NCI-H146 (cell line): ENCODE measurements around the gene ATXN1.
"Not testable (repeated sequence)": the region's sequence is repeated elsewhere in the genome, so short reads cannot be mapped to it uniquely, and the experiment has no call there.

Experiments
- DNase-seq: peaks from one replicate; lab custom pipeline; 2025; lab: John Stamatoyannopoulos, UW

Gene ATXN1

DNA sequence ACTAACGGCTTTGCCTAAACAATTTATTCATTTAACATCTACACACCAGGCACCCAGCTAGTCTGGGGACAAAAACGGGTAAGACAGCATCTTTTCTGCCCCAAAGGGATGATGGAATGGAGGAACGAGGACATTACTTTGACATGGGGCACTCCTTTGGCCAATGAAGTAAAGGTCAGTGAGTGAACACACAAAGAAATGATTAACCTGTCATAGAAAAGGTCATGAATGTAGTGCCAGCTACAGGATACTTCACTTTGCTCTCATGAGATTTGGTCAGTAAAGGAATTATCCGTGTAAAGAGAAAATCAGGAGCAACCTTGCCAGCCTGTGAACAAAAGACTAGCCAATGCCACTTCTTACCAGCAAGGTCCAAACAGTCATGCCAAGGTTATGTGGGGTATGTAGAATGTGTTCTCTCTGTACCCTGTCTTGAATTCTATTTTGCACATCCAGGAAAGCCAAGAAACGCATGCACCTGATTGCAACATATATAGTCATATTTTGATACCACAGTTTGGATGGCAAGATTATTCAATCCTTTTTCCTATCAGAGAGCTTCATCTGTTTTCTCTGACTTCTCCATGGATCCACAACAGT, 377.6 kb downstream of the ATXN1 start:
- no peak for DNase-seq

DNA sequence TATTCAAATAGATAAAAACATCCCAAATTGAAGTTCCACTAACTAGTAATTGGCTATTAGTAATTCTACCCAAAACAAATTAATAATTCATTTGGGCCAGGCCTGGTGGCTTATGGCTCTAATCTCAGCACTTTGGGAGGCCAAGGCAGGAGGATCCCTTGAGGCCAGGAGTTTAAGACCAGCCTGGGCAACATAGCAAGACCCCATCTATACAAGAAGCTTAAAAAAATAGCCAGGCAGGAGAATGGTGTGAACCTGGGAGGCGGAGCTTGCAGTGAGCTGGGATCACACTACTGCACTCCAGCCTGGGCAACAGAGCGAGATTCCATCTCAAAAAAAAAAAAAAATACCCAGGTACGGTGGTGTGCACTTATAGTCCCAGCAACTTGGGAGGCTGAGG, 379.3 kb downstream of the ATXN1 start:
- not testable (repeated sequence) for DNase-seq

DNA sequence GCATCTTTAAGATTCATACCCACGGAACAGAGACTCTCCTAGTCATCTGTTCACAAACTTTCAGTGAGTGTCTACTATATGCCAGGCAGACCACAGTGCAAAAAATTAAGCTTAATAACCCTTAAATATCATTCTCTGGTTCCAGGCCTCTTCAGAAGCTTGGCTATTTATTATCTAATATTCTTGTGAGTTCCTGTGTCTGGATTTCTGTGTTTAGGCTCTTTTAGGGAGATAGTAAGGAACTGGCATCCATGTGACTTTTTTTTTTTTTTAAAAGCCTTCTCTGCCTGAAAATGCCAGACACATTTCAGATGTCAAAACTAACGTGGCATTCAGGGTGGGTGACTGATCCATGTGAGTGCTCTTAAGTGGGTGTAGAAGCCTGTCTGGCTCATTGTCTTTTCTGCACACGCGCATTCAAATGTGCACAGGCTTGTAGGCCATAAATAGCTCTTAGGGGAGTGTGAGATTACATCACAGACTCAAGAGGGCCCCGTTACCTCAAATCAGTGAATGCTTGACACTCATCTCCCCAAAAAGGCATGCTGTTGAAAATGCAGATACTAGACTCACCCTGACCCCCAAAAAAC, 380.9 kb downstream of the ATXN1 start:
- no peak for DNase-seq

DNA sequence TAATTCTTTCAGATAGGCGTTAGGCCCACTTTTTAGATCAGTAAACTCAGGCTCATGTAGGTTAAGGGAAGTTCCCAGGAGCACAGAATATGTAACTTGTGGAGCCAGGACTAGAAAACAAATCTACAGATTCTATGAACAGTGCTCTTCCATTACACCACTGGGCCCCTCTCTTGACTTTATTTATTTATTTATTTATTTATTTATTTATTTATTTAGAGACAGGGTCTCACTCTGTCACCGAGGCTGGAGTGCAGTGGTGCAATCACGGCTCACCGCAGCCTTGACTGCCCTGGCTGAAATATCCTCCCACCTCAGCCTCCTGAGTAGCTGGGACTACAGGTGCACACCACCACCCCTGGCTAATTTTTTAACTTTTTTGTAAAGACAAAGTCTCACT, 382.9 kb downstream of the ATXN1 start:
- DNase-seq, result not testable (repeated sequence)

DNA sequence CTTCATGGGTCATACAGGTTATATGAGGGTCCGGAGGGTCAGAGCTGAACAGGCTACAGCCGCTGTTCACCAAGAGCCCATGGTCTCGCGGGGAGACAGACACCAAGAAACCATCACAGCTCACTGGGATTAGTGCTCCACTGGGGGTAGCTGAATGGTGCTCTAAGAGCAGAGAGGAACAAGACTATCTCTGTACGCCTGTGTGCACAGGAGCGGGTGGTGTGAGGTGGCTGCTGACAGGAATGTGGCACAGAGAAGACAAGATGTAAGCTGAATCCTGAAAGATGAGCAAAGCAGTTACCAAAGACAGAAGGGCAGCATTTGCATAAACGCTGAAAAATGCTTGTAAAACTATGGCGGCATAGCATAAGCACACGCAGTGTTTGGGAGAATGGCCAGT, 383.8 kb downstream of the ATXN1 start:
- DNase-seq, result no peak

DNA sequence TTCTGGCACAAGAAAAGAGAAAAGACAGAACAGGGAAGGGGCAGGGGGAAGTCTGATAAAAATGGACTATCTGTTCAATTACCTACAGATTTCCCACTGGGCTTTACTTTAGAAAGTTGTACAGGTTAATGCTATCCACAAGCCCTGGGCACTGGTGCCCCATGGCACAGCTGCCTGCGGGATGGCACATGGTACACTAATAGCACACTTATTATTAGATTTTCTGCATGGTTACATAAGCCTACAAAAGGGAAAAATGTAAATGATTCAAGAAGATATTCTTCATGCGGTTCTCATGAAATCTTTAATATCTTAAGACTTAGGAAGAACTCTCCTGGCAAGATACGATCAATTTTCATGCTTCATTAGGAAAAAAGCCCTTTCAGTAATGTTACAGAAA, 385.4 kb downstream of the ATXN1 start:
- no peak for DNase-seq

DNA sequence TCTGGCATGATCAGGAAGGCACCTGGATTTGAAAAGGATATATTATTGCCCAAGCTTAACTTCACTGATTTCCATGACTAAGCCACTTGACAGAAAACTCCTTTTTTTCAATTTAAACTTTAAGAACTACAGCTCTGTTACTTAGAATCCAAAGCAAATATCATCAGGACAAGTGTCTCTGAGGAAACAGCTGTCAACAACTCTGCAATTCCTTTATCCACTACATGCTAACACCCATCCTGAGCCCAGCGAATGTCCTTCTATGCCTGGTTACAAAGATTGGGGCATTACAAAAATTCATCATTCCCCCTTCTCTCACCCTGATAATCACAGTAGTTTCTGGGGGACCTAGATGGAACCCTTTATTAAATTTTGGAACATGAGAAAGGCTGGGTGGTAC, 386.1 kb downstream of the ATXN1 start:
- no peak for DNase-seq

DNA sequence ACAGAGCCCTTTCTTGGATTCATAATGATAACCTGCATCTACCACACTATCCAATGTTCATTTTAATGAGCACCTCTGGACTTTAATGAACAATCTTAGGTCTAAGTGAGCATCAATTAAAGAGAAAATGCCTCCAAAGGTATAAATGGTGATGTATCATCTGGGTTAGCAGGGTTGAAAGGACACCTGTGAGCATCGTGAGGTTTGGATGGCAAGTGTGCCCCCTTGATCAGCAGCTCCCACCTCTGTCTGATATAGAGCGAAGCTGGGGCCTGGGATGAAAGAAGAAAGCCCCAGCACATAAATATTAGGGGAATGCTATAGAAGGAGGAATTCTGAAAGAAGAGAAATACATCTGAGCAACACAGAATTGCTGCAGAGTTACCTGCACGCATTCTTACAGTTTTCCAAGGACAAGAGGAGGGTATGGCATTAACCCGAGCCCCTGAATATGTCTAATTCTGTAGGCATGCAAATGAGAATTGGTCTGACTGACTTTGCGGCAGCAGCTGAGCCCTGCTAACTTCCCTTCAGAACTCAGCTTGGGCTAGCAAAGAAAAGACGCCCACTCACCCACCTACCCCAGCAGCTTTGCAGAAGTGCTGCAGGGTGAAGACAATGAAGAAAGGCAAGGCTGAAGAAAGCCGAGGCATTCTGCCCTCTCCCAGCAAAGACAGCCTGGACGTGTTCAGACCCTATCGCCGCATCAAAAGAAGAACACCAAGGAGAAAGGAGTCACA, 386.6 kb downstream of the ATXN1 start:
- DNase-seq, result no peak

DNA sequence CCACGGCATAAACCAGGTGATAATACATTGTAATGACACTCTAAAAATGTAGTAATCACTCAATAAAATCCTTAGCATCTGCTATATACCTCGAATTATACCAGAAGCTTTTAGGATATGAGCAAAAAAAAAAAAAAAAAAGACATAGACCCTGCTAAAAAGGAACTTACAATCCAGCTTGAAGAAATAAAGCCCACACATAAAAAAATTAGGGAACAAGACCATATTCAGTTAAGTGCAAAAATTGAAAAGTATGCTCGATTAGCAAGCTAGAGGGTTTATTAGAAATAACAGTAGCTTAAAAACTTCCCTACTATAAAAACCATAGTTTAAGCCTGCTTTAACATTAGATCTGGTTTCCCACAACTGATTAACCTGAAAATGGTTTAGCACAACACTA, 387.2 kb downstream of the ATXN1 start:
- no peak for DNase-seq

DNA sequence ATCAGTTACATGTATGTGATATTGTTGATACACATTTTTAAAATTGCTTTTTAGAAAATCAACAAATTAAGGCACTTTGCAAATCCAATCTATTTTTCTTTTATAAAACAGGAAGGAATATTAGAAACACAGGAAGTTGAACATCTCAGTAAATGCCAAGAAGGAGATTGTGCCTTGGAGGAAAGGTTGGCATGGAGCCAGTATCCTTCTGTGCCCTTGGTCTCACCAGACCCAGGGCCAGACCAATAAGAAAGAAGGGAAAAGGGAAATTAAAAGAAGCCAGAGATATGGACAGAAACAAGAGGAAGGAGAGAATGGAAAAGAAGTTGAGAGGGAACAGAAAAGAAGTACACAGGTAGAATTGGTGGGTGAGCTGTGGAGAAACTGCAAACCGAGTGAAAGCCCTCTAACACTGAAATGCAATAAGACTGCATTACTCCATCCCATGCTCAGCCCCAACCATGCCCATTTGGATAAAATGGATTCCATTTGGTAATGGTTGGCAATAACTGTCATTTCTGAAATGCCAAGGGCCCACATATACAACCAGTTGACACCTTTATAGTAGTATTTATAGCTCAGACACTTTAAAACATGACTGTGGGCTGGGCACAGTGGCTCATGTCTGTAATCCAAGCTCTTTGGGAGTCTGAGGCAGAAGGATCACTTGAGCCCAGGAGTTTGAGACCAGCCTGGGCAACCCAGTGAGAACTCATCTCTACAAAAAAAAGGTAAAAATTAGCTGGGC, 389.1 kb downstream of the ATXN1 start:
- no peak for DNase-seq

DNA sequence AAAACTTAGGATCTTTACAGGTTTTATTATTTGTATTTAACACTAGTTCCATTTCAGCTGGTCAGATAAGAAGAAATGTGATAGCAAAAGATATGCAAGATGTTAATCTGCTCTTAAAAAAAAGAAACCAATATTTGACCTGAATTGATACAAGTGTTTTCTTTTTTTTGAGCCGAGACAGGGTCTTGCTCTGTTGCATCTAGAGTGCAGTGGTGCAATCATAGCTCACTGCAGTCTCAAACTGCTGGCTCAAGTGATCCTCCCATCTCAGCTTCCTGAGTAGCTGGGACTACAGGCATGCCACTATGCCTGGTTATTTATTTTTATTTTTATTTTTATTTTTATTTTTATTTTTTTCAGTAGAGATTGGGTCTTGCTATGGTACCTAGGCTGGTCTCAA, 389.9 kb downstream of the ATXN1 start:
- no peak for DNase-seq

DNA sequence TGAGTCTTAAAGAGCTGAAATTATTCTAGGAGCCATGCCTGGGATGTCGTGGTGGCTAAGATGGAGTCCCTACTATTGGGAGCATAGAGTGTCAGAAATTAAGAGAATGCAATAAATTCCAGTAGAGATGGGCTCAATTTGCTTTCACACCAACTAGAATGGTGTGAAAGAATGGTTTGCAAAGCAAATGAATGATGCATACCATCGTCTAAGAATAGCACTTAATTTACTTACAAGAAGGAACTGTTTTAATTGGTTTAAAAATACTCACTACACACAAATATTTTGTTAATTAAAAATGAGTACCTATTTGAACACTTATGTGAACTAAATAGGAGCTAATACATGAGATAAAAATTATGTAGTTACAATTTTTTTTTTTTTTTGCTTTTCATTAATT, 390.3 kb downstream of the ATXN1 start:
- DNase-seq, result no peak

DNA sequence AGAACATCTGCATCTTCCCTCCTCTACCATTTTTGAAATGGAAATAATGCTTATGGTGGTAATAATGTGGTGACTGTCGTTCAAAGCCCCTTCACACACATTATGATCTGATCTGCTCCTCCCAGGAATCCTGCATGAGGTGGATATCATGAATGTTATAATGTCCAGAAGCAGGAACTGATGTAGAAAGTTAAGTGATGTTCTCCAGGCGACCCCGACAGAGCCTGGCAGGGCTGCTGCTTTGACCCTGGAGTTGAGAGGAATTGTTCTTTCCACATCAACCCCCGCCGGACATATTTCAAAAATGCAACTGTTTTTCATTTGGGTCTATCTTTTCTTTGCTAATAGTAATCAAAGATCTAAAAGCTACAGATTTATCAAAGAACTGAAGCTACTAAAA, 391.3 kb downstream of the ATXN1 start:
- no peak for DNase-seq

DNA sequence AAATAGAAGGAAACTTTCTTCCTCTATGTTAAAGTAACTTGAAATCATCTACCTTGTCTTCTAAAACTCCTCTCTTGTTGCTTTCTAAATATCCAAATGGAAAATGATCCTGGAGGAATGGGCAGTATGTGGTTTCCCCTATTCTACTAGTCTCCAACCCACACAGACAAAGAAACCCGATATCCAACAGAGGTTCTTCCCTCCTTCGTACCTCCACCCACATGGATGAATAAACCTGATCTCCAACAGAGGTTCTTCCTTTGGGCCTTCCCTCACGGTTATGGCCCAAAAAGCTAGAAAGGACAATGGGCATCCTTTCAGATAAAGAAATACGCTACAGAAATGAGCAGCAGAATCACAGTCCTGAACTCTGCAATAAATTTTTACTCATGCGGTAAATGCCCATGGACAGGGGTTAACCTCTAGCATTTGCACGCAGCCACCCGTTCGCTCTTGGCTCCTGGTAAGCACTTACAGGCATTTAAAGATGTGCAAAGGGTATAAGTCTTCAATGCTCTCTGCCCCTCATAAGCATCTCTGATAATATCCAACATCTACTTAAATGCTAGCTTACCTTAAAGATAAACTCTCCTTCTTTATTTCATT, 392.0 kb downstream of the ATXN1 start:
- DNase-seq, result no peak

DNA sequence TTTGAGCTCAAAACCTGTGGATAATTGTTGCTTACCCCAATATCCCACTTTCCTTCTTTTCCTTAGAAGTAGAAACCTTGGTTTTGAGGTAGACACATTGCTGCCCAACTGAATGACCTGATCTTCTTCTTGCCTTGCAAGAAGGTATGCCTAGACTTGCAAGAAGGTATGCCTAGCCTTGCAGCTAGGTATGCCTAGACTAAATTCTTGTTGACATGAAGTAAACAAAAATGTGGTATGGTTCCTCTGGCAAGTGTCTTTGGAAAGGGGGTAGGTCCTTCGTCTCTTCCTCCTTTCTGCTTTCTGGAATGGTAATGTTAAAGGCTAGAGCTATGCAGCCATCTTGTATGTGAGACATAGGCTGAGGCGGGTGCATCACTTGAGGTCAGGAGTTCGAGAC, 393.7 kb downstream of the ATXN1 start:
- DNase-seq, result no peak

DNA sequence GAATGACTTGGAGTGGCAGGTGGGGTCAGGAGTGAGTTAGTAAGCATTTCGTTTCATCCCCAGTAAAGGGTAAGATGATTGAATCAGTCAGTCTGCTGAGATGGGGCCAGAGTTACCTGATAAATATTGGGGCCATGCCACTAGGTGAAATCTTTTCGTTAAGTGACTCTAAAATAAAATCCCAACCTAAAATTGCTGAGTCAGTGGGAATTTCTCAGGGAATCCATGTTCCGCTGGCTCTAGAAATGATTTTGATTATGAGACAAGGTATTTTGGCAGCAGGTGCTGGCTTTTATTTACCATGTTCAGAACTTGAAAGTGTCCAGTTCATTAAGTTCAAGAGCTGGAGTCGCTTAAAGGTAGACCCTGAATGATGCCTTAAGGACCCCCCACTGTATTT, 397.5 kb downstream of the ATXN1 start:
- DNase-seq, result no peak

DNA sequence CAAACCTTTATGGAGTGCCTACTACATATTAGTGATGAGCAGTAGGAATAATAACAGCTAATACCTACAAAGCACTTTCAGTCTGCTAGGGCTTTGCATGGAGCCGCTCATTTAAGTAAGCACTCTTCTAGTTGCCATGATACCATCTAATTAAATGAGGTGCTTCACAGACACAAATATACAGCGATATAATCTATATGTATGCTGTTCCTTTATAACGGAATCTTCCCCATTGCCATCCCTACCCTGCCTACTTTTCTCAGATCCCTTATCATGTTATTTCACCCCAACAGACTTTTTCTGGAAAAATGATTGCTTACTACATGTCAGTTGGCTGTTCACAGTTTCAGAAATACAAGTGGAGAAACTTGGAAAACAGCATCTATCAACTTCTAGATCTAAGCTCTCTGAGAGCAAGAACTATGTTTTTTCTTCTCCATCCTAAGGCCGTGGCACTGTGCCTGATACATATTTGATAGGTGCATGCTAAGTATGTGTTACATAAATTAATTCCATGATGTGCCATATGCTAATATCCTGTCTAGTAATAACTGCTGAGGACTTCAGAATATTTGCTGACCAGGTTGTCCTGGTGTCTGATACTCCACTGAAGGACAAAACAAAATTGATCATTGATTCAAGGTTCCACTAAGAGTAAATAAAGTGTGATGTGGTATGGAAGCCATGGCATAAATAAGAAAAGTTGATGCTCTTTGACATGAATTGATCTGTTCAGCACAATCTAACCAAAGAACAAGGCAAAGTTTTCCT, 398.3 kb downstream of the ATXN1 start:
- DNase-seq, result no peak

DNA sequence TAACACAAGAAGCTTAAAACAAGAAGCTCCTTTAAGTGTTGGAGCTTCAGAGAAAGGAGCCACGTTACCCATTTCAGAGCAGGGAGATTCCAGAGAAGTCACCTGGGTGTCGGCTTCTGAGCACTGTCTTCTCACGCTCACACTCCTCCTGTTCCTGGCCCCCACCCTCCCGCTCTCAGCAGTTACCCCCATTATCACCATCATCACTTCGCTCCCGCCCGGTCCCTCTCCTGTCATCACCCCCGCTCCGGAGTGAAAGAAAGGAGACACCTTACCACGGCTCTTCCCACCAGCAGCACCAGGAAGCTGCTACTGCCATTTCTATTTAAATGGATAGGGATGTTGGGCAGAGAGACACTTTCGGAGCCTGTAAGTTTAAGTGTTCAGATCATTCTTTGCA, 399.0 kb downstream of the ATXN1 start:
- DNase-seq, result peak; percentile 26

DNA sequence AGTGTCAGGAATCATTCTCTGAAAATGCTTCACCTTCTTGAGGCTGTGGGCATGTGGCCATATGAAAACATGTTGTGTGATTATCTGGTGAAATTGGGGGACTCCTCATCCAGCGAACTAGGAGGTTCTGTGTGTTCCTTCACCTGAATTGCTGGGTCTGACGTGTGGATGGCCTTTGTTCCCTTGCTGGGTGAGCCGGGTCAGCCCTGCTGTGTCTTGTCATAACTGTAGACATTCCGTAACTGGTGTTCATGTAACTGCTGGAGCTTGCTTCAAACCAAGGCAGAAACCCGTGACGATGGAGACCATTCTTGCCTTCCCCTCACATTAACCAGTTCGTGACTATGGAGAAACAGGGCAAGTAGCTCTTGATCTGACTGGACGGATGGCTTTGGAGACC, 399.4 kb downstream of the ATXN1 start:
- no peak for DNase-seq

DNA sequence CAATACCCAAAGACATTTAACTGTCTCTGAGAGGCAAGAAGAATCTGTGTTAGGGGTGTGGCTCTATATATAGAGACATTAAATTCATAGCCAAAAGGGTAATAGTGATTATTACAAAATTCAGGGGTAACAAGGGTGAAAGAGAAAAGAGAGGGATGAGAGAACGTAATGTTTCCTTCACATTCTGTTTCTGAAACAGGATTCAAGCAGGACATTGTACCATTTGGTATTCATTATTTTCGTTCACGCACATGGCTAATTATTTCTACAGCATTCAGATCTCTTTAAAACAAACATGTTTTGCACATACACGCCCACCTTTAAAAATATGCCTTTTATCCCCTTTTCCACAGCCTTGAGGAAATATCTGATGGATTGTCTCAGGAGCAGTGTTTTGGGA, 400.1 kb downstream of the ATXN1 start:
- no peak for DNase-seq

DNA sequence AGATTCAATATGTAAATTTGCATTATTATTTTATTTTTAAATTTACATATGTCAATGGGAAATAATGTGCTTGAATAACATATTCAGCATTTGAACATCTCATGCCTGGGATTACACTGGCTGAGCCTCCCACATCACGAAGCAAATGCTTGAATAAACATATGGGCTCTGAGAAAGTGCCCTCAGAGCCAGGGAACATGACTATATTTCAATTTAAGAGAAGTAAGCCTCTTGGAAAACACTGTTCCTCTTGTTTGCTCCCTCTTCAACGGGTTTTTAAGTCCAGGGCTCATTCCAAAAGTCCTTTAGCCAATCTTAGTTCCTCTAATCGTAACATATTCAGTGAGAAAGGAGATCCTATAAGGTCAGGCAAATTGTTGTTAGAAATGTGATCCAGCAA, 400.9 kb downstream of the ATXN1 start:
- DNase-seq, result no peak

DNA sequence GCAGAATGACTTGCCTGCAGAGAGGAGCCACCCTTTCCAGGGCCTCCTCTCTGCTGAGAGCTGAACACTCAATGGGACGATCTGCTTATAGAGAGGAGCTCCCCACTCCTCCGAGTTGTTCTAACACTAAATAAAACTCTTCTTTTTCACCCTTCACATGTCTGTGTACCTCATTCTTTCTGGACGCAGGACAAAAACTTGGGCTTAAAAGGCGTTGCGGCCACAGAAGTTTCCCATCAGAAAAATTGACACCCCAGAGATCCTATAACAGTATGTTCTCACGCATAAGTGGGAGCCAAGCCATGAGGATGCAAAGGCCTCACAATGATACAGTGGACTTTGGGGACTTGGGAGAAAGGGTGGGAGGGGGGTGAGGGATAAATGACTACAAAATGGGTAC, 401.7 kb downstream of the ATXN1 start:
- DNase-seq, result no peak
